Glomerular endothelial cell (primary cell): ENCODE measurements around the gene RABEPK. TPM values are rescaled to one million over a fixed set of nuclear protein-coding genes. Genes with fewer than 3 reads are reported as not detected.

Source experiments
- total RNA-seq: library from RNA; depleted of rRNA; stranded (reverse); fragments of >200 nt; gene quantifications from 2 replicates; pipeline ENCODE4 v1.2.3, GENCODE V29; 2015

Gene RABEPK
- total RNA-seq, 1 donor from 2014 or later, result 17.2 TPM

Other genes with a start within 250 kb of the RABEPK start
- gene SCAI, start 57.0 kb upstream of the RABEPK start, total RNA-seq, result 4.8 and 8.1 TPM in 2 replicates
- 26.9 and 29.8 TPM in 2 replicates for gene PPP6C, start 10.7 kb upstream of the RABEPK start, total RNA-seq
- 361 and 411 TPM in 2 replicates for gene HSPA5, start 40.8 kb downstream of the RABEPK start, total RNA-seq
- 36.8 and 45.7 TPM in 2 replicates for gene GAPVD1, start 61.3 kb downstream of the RABEPK start, total RNA-seq